ENCODE data around the gene HCFC1R1.

Gene HCFC1R1

GRCh38 chr16:2991566-2992261 lies 32.0 kb downstream of the HCFC1R1 start:
- no peak for DNase-seq

GRCh38 chr16:2990891-2991290 lies 32.9 kb downstream of the HCFC1R1 start:
- no peak for DNase-seq

- no peak for DNase-seq
Observed at GRCh38 chr16:2988590-2989099, 35.1 kb downstream of the HCFC1R1 start.

- DNase-seq: no peak
Observed at GRCh38 chr16:2987833-2988232, 35.9 kb downstream of the HCFC1R1 start.

- DNase-seq: no peak
Observed at GRCh38 chr16:2987286-2987685, 36.5 kb downstream of the HCFC1R1 start.

- DNase-seq: no peak
Observed at GRCh38 chr16:2986623-2987188, 37.0 kb downstream of the HCFC1R1 start.

- no peak for DNase-seq
Observed at GRCh38 chr16:2985893-2986355, 37.8 kb downstream of the HCFC1R1 start.

- DNase-seq: no peak
Observed at GRCh38 chr16:2985462-2985861, 38.3 kb downstream of the HCFC1R1 start.

- DNase-seq: peak; percentile 40 to 53 (median 44)
Observed at GRCh38 chr16:2983706-2984136, 40.0 kb downstream of the HCFC1R1 start.

GRCh38 chr16:2982402-2982801 lies 41.3 kb downstream of the HCFC1R1 start:
- DNase-seq: no peak

- DNase-seq: no peak
Observed at GRCh38 chr16:2981899-2982250, 41.9 kb downstream of the HCFC1R1 start.

GRCh38 chr16:2981177-2981898 lies 42.4 kb downstream of the HCFC1R1 start:
- DNase-seq: no peak

- DNase-seq: peak; percentile 88 to 92 (median 90)
Observed at GRCh38 chr16:2980227-2981176, 43.2 kb downstream of the HCFC1R1 start, which contains the start of gene PKMYT1. Gene PKMYT1, minus strand, starts transcription at chr16:2980446. Its CDS starts 789 bp downstream, at chr16:2979657.

GRCh38 chr16:2979669-2980226 lies 44.0 kb downstream of the HCFC1R1 start:
- no peak for DNase-seq

GRCh38 chr16:2977440-2977839 lies 46.3 kb downstream of the HCFC1R1 start:
- DNase-seq: no peak

- no peak for DNase-seq
Observed at GRCh38 chr16:2976673-2977072, 47.1 kb downstream of the HCFC1R1 start.

GRCh38 chr16:2976201-2976600 lies 47.5 kb downstream of the HCFC1R1 start:
- DNase-seq: no peak

GRCh38 chr16:2975161-2975795 lies 48.5 kb downstream of the HCFC1R1 start:
- no peak for DNase-seq

- DNase-seq: no peak
Observed at GRCh38 chr16:2974319-2975056, 49.3 kb downstream of the HCFC1R1 start.

- DNase-seq: no peak
Observed at GRCh38 chr16:2973605-2974318, 50.0 kb downstream of the HCFC1R1 start.
